Vagina (tissue), 2 donors: ENCODE data around the gene ITPKA. TPM values are rescaled to one million over a fixed set of nuclear protein-coding genes. Genes with fewer than 3 reads are reported as not detected.

Source experiments
- DNase-seq, 2 donors: peaks; one replicate each; pipeline ENCODE4 v3.0.0-alpha.2; 2017; ENCODE audit errors: extremely low spot score in 2 of 2
- H3K27ac ChIP-seq: fragments of 200-600 bp; sonication (generic); one replicate; pipeline ENCODE4 v1.5.1; 2019
- H3K27me3 ChIP-seq: fragments of 200-600 bp; sonication (generic); one replicate; pipeline ENCODE4 v1.5.1; 2019
- H3K36me3 ChIP-seq, 2 donors: fragments of 200-600 bp; sonication (generic); one replicate each; pipeline ENCODE4 v1.5.1; 2017 to 2019
- H3K4me1 ChIP-seq: fragments of 200-600 bp; sonication (generic); one replicate; pipeline ENCODE4 v1.5.1; 2019
- H3K4me3 ChIP-seq, 2 donors: fragments of 200-600 bp; sonication (generic); 1 replicate in 1 of 2; 2 replicates in 1 of 2; pipeline ENCODE4 v1.5.1; 2016 to 2019
- H3K9me3 ChIP-seq: fragments of 200-600 bp; sonication (generic); one replicate; pipeline ENCODE4 v1.5.1; 2019
- CTCF ChIP-seq, 3 experiments: fragments of 450-650 bp in 2 of 3; fragments of 200-600 bp in 1 of 3; sonication (generic) in 1 of 3; IDR thresholded peaks; one replicate each; pipeline ENCODE4 v1.5.1; 2017 to 2019; ENCODE audit warnings: antibody characterized with exemption in 3 of 3, mild to moderate bottlenecking in 2 of 3, moderate library complexity in 2 of 3
- POLR2A ChIP-seq, 2 donors: fragments of 450-650 bp; IDR thresholded peaks; one replicate each; pipeline ENCODE4 v1.6.1; 2017; ENCODE audit warnings: antibody characterized with exemption in 2 of 2, mild to moderate bottlenecking in 2 of 2, moderate library complexity in 2 of 2
- POLR2AphosphoS5 ChIP-seq, 2 donors: sonication (generic); formaldehyde crosslinking; IDR thresholded peaks; one replicate each; pipeline ENCODE4 v1.9.0; 2017; ENCODE audit warnings: antibody characterized with exemption in 2 of 2, mild to moderate bottlenecking in 2 of 2, low read depth in 1 of 2; ENCODE audit not compliant: insufficient read depth in 1 of 2
- intact Hi-C: fragments of 100-400 bp; cut with DNase I; formaldehyde crosslinking; loops from one replicate; pipeline ENCODE4 v1.15.1; 2023
- total RNA-seq: library from RNA; depleted of rRNA; stranded (reverse); fragments of >200 nt; gene quantifications from one replicate; pipeline ENCODE4 v1.2.3, GENCODE V29; 2016

ITPKA gene
- not detected for total RNA-seq

GRCh38 chr15:41493205-41493901 is at the start of gene ITPKA:
Gene ITPKA (plus strand): TSS chr15:41493874. CDS start chr15:41493928, 54 bp downstream.
- H3K36me3 ChIP-seq, result no peaks in the 10 kb centered on the region
- intact Hi-C loops, result no loop called here
- peak within 1 kb of the TSS; percentile 69 to 81 for H3K4me3 ChIP-seq
- no peaks in the 10 kb centered on the region for H3K9me3 ChIP-seq
- peaks cover 35% of the 10 kb centered on the region for H3K4me1 ChIP-seq
- H3K27me3 ChIP-seq, result no peaks in the 10 kb centered on the region
- TF ChIP-seq POLR2A (IDR thresholded peaks at IDR 0.05) (peak in 1 of 2 donors; percentile 34), CTCF (IDR thresholded peaks at IDR 0.05) (no peak), POLR2AphosphoS5 (IDR thresholded peaks at IDR 0.05; ENCODE audit: insufficient read depth in 1 of 2, low read depth in 1 of 2) (peak in 1 of 2 donors; percentile 71)
- H3K27ac ChIP-seq, result peak within 1 kb of the TSS; percentile 84
- DNase-seq, result no peak

GRCh38 chr15:41445399-41445798 is 48.3 kb upstream of the ITPKA start:
- no peak overlapping the region for H3K4me3 ChIP-seq
- no peak overlapping the region for H3K27ac ChIP-seq
- no peaks in the 10 kb centered on the region for H3K4me1 ChIP-seq
- intact Hi-C loops, result no loop called here
- peaks cover 0 to 8% of the 10 kb centered on the region in 2 donors for H3K36me3 ChIP-seq
- H3K9me3 ChIP-seq, result no peaks in the 10 kb centered on the region
- DNase-seq, result no peak
- H3K27me3 ChIP-seq, result no peaks in the 10 kb centered on the region
- TF ChIP-seq POLR2A (IDR thresholded peaks at IDR 0.05), result no peak
- TF ChIP-seq POLR2AphosphoS5 (IDR thresholded peaks at IDR 0.05; ENCODE audit: insufficient read depth in 1 of 2, low read depth in 1 of 2), result no peak
- no peak for TF ChIP-seq CTCF (IDR thresholded peaks at IDR 0.05)

- intact Hi-C loops, result no loop called here
- Histone ChIP-seq H3K27me3 (no peaks in the 10 kb centered on the region), H3K36me3 (peaks cover 0 to 48% of the 10 kb centered on the region in 2 donors), H3K9me3 (no peaks in the 10 kb centered on the region), H3K27ac (no peak overlapping the region), H3K4me1 (no peaks in the 10 kb centered on the region), H3K4me3 (no peak overlapping the region)
- TF ChIP-seq CTCF (IDR thresholded peaks at IDR 0.05) (no peak), POLR2A (IDR thresholded peaks at IDR 0.05) (no peak), POLR2AphosphoS5 (IDR thresholded peaks at IDR 0.05; ENCODE audit: insufficient read depth in 1 of 2, low read depth in 1 of 2) (no peak)
- DNase-seq, result no peak
Observed at GRCh38 chr15:41462084-41462795, 31.4 kb upstream of the ITPKA start.

GRCh38 chr15:41464889-41465580 is 28.6 kb upstream of the ITPKA start:
- peaks cover 0 to 42% of the 10 kb centered on the region in 2 donors for H3K36me3 ChIP-seq
- H3K27me3 ChIP-seq, result no peaks in the 10 kb centered on the region
- no peak for TF ChIP-seq POLR2AphosphoS5 (IDR thresholded peaks at IDR 0.05; ENCODE audit: insufficient read depth in 1 of 2, low read depth in 1 of 2)
- TF ChIP-seq POLR2A (IDR thresholded peaks at IDR 0.05), result no peak
- no peaks in the 10 kb centered on the region for H3K4me1 ChIP-seq
- H3K27ac ChIP-seq, result no peak overlapping the region
- no peak for DNase-seq
- no peak overlapping the region for H3K4me3 ChIP-seq
- intact Hi-C loops, result no loop called here
- no peaks in the 10 kb centered on the region for H3K9me3 ChIP-seq

- peaks cover 0 to 47% of the 10 kb centered on the region in 2 donors for H3K36me3 ChIP-seq
- H3K27me3 ChIP-seq, result no peaks in the 10 kb centered on the region
- no peak for DNase-seq
- H3K4me3 ChIP-seq, result no peak overlapping the region
- no peaks in the 10 kb centered on the region for H3K4me1 ChIP-seq
- no peaks in the 10 kb centered on the region for H3K9me3 ChIP-seq
- intact Hi-C loops, result no loop called here
- peak in 2 of 3 experiments; percentile 33 to 46 for TF ChIP-seq CTCF (IDR thresholded peaks at IDR 0.05)
- no peak for TF ChIP-seq POLR2A (IDR thresholded peaks at IDR 0.05)
- TF ChIP-seq POLR2AphosphoS5 (IDR thresholded peaks at IDR 0.05; ENCODE audit: insufficient read depth in 1 of 2, low read depth in 1 of 2), result no peak
- no peak overlapping the region for H3K27ac ChIP-seq
Observed at GRCh38 chr15:41465822-41466421, 27.8 kb upstream of the ITPKA start.
